Sciatic nerve (tissue), 2 donors: ENCODE results near the gene ACSBG1. TPM values are rescaled to one million over a fixed set of nuclear protein-coding genes. Genes with fewer than 3 reads are reported as not detected.
A peak's percentile ranks its signal among the peaks of the same experiment; 100 is the strongest.

ENCODE experiments used
- ATAC-seq: fragments of 200-7000 bp; cut with Tn5 transposase; one replicate; pipeline ENCODE4 v1.9.1; 2020; ENCODE audit warnings: mild to moderate bottlenecking, moderate library complexity
- DNase-seq: peaks from one replicate; pipeline ENCODE4 v3.0.0-alpha.2; 2020; ENCODE audit warnings: low spot score
- intact Hi-C: fragments of 100-400 bp; cut with DNase I; formaldehyde crosslinking; loops from one replicate; pipeline ENCODE4 v1.14.2; 2022
- total RNA-seq: library from RNA; stranded (reverse); fragmentation: NEBNext Ultra II Directional; extraction: Animal tissue kit (Norgen Biotek cat#: 25700); gene quantifications from one replicate; pipeline ENCODE4 v1.2.1, GENCODE V29; 2021
- donor health status: DM: no; HTN: no; CAD: no.
- donor health status: DM: no; HTN: no; CAD: no.

Gene ACSBG1
- total RNA-seq, 1 donor from 2014 or later: 0.18 TPM

DNA sequence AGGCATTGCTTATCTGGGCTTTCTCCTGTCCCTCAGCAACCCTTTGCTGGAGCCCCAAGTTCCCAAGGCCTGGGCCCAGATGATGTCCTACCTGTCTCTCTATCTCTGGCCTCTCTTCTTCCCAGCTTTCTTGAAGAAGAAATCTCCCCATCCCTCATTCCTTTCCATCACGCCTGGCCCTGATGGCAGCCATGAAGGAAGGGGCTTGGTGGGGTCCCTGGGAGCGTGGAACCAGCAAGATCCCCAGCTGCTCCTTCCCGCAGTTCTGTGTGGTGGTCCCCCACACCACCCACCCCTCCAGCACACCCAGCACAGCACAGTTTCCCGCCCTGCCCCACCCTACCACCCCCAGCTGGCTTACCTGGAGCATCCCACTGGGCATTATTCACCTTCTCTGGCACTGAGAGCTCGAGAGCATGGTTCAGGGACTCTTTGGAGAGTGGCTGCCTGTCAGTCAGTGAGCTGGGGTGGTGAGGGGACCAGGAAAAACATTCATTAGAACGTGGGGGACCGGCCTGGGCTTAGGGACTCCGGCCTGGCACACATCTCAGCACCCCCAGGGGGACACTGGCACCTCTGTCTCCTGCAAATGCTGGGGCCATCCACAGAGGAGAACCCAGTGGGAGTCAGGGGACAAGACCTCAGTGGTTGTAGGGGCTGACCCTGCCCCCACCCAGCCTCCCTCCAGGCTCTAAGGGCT lies 26.6 kb downstream of the ACSBG1 start:
- intact Hi-C loops: loop anchor here (1.0 kb wide), 1 partner anchor 12 kb away; no protein-coding TSS in a partner anchor
- DNase-seq (peak; percentile 48), ATAC-seq (no peak)

DNA sequence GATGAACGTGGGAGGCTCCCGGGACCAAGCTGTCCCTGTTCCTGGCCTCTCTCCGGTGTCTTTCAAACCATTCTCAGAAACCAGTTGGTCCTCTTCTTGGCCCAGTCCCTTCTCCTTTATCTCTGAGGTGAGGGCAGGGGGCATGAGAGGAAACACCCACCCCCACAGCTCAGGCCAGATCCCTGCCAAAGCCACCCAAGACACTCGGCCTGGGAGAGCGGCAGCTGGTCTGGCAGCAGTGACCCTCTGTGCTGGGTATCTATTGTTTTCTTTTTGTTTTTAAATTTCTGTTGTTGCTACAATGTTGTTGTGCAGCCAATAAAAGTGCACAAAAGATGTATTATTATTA lies 27.3 kb downstream of the ACSBG1 start:
- DNase-seq (peak; percentile 13), ATAC-seq (no peak)
- intact Hi-C loops: no loop called here

GRCh38 chr15:78206326-78207109 lies 27.8 kb downstream of the ACSBG1 start:
- DNase-seq (peak; percentile 42), ATAC-seq (no peak)
- intact Hi-C loops: no loop called here

GRCh38 chr15:78205856-78206255 lies 28.5 kb downstream of the ACSBG1 start:
- DNase-seq (peak; percentile 52), ATAC-seq (peak; percentile 5)
- intact Hi-C loops: no loop called here

DNA sequence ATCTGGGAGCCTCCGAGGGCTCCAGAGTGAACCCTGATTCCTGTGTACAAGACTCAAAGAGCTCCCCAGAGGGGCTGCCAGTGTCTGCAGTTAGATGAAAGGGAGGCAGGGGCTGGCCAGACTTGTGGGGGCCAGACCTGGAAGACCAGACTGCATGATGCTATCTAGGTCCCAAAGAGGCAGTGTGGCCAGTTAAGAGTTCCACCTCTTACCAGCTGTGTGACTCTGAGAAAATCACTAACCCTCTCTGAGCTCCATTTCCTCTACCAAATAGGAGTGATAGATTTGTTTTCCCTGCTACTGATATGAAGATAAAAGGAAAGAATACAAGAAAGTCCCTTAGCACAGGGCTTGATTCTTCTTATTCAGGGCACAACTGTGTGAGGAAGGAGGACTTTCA lies 29.0 kb downstream of the ACSBG1 start:
- peak; percentile 2 for ATAC-seq
- DNase-seq: peak; percentile 60
- intact Hi-C loops: no loop called here

DNA sequence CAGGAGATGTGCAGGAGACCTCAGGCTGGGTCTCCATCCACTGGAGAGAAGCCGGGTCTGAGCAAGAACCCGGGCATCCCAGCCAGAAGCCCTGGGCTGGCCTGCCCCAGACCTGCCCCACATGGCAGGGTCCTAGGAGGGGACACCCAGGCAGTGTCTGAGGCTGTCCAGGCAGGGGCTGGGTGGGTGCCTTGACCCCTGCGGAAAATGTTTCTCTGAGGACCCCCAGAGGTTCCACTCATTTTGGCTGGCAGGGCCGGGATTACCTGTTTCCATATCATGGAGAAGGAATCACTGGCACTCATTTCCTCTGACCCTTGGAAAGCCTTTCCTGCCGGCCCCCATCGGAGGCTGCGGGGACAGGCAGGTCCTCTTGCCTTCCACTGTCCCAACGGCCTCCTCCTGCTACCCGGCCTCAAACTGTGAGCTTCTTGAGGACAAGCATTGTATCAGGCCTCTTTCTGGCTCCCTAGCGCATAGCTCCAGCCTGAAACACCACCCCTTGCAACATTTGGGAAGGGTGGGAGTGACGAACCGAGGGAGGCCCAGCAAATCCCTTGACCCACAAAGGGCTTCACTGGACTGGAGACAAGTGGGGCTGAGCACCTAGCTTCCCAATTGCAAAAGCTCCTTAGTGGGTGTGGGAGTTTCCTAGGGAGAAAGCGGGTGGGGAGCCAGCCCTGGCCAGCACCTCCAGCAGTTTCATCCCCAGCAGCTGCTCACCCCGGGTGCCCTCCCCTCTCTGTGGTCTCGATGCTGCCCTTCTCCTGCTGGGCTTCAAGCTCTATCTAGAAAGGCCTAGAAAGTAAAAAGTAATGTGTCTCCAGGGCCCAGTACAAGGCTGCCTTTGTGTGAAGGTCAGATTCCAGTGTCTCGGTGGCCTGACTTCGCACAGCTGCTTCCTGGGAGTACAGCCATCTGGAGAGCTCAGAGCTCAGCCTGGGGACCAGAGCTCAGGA lies 29.7 kb downstream of the ACSBG1 start:
- ATAC-seq (peak; percentile 92), DNase-seq (peak; percentile 48)
- intact Hi-C loops: no loop called here

- intact Hi-C loops: no loop called here
- ATAC-seq (no peak), DNase-seq (peak; percentile 61)
Measured at GRCh38 chr15:78203346-78204225, 30.8 kb downstream of the ACSBG1 start.

DNA sequence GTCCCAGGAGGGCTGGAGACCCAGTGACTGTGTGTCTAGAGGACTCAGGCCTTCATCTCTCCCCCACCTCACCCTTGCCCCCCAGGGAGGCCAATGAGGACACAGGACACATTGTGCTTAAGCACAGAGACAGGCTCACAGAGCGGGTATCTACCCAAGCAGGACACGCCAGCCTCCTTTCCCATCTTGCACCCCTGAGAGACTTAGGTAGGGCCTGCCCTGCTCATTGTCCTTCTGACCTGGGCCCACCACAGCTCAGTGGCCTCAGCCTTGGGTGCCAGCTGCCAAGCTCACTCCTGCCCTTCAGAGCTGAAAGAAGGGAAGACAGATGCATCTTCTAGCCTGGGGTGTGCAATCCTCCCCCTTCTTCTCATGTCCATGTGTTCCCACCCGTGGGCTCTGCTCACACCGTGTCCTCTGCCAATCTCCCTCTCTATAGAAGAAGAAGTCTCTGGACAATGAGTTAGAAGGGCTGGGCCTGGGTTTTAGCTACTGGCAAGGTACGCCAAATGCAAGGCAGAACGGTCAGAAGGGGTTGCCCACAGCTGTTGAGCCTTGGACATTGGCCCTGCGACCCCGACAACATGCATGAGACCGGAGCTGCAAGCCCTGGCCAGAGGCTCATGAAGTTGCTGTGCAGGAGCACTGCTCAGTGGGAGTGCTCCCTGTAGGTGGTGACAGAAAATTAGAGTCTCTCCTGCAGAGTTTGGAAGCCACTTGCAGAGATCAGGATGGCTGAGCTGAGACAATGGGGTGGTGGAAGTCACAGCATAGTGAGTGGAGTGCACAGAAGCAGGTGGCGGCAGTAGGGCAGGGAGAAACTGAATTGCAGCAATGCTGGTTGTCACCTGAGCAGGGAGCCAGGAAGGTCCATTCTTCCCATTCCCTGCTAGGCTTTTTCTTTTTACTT lies 32.8 kb downstream of the ACSBG1 start:
- DNase-seq (peak; percentile 35), ATAC-seq (no peak)
- intact Hi-C loops: no loop called here

DNA sequence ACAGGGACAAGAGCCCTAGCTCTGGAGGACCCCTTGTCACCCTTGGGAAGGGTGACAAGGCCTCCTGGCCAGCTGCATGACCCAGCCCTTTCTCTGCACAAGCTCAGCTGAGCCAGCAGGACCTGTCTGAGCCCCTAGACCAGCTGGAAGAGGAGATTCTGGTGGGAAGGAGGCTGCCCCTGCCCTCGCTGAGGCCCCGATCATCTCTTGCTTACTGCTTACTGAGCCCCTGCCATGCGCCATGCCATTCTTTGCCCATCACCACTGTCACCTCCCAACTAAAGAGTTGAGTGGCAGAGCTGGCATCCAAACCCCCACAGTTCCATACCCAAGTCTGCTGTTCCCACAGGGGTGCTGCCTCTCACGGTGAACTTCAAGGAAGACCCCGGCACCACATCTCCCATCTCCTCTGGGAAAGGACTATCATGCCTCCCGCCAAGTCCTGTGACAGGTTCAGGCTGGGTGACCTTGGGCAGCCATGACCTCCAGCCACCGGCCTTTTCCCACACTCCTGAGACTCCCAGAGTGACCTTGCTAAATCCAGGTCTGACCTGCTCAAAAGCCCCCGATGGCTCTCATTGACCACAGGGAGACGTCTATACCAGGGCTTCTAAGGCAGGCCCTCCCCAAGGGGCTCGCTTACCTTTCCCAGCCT lies 34.0 kb downstream of the ACSBG1 start:
- intact Hi-C loops: no loop called here
- no peak for ATAC-seq

DNA sequence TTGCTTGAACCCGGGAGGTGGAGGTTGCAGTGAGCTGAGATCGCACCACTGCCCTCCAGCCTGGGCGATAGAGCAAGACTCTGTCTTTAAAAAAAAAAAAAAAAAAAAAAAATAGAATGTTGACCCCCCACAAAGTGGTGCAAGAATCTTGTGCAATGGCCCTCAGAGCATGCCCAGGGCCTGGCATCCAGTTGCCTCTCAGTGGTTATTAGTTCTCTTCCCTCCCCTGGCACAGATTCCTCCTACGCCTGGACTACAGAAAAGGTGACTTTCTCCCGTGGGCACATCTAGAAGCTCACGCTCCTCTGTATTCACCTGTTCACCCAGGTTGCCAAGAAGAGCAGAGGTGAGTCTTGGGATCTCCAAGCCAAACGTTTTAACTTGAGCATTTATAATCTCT lies 36.7 kb downstream of the ACSBG1 start:
- intact Hi-C loops: loop anchor here (10.0 kb wide), 1 partner anchor 63 kb away; the partner anchor contains the start of gene CIB2
- ATAC-seq (no peak), DNase-seq (peak; percentile 35)

More for the DNA sequence above, 34.0 kb downstream of the ACSBG1 start:
- DNase-seq: peak; percentile 26

- intact Hi-C loops: loop anchor here (10.0 kb wide), 1 partner anchor 61 kb away; the partner anchor contains the start of gene CIB2
- peak; percentile 45 for DNase-seq
- peak; percentile 74 for ATAC-seq
Measured at GRCh38 chr15:78195735-78196201, 38.6 kb downstream of the ACSBG1 start.

DNA sequence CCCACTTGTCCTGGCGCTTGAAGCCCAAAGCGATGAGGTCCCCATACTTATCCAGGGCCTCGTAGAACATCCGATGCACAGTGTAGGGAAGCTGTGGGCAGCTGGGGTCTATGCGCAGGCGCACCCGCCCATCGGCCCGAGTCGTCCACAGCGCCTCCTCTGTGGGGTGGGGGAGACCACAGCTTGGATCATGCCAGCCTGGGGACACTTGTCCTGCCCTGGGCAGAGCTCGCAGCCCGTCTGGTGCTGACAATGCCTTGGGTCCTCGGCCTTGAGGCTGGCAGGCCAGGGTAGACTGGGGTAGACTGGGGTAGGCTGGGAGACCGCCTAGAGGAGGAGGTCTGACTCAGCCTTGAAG lies 39.8 kb downstream of the ACSBG1 start:
- intact Hi-C loops: loop anchor here (10.0 kb wide), 1 partner anchor 60 kb away; the partner anchor contains the start of gene CIB2
- ATAC-seq (no peak), DNase-seq (no peak)

- ATAC-seq (no peak), DNase-seq (no peak)
- intact Hi-C loops: loop anchor here (10.0 kb wide), 1 partner anchor 59 kb away; the partner anchor contains the start of gene CIB2
Measured at GRCh38 chr15:78193731-78194567, 40.4 kb downstream of the ACSBG1 start.

DNA sequence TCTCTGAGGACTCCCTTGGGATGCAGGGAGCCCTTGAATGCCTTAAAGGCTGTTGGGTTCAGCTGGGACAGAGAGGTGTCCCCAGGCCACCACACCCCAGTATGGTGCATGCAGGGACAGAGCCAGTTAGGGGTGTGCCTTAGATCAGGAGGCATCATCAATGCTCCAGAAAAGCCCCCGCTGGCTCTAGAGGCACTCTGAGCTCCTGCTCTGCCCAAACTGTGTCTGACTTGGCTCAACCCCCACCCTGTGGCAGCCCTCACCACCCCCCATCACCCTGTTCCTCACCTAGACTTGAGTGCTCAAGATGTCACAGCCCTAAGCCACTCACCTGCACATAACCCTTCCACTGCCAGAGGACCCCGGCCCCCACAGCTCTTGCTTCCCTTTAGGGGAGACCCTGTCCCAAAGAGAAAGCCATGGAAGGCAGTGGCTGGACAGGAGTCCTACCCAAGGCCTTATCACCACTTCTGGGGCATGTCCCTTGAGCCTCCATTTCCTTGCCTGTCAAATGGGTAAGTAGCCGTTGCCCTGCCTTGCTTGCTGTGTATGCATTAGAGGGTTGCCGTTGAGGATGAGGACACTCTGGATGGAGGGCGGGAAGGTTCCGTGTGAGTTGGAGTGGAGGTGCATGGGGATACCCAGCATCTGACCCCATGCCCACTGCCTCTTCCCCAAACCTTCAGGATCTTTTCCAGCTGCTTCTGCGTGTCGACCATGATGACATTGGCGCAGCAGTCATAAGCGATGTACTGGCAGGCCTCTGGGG lies 41.4 kb downstream of the ACSBG1 start:
- ATAC-seq: no peak
- intact Hi-C loops: loop anchor here (10.0 kb wide), 1 partner anchor 58 kb away; the partner anchor contains the start of gene CIB2
- no peak for DNase-seq

GRCh38 chr15:78182821-78183220 lies 51.5 kb downstream of the ACSBG1 start:
- intact Hi-C loops: no loop called here
- DNase-seq (no peak), ATAC-seq (no peak)
